HepG2 (cell line): ENCODE measurements around the gene ADIPOR2. TPM values are rescaled to one million over a fixed set of nuclear protein-coding genes. Genes with fewer than 3 reads are reported as not detected.

ENCODE experiments used
- AGO2 ChIP-seq: fragments of 200-400 bp; formaldehyde crosslinking; optimal IDR thresholded peaks from 2 replicates; pipeline ENCODE3; 2017; ENCODE audit warnings: mild to moderate bottlenecking, low read depth, low read length, moderate library complexity
- ATRX ChIP-seq: sonication (generic); formaldehyde crosslinking; IDR thresholded peaks from 2 replicates; pipeline ENCODE4 v1.4.0; 2020; ENCODE audit warnings: missing genetic modification reagents, borderline replicate concordance
- ETV6 ChIP-seq: sonication (generic); formaldehyde crosslinking; conservative IDR thresholded peaks from 2 replicates; pipeline ENCODE4 v1.4.0; 2020; ENCODE audit warnings: missing genetic modification reagents
- FOXK2 ChIP-seq: fragments of 450-650 bp; IDR thresholded peaks from 2 replicates; pipeline ENCODE4 v1.6.1; 2016
- IRX3 ChIP-seq: sonication (generic); formaldehyde crosslinking; IDR thresholded peaks from 2 replicates; pipeline ENCODE4 v1.8.1; 2023; ENCODE audit warnings: mild to moderate bottlenecking, low read depth, missing genetic modification reagents, borderline replicate concordance
- PHF21A ChIP-seq: sonication (generic); formaldehyde crosslinking; IDR thresholded peaks from 2 replicates; pipeline ENCODE4 v1.5.0; 2020; ENCODE audit warnings: mild to moderate bottlenecking, missing genetic modification reagents
- SMARCC2 ChIP-seq: fragments of 450-650 bp; IDR thresholded peaks from 2 replicates; pipeline ENCODE4 v1.6.1; 2017; ENCODE audit warnings: antibody characterized with exemption, mild to moderate bottlenecking
- TCF7 ChIP-seq: sonication (generic); IDR thresholded peaks from 2 replicates; pipeline ENCODE4 v1.6.1; 2016; ENCODE audit warnings: antibody characterized with exemption, low read depth
- ZBTB20 ChIP-seq: sonication (generic); formaldehyde crosslinking; IDR thresholded peaks from 2 replicates; pipeline ENCODE4 v1.8.1; 2023; ENCODE audit warnings: missing genetic modification reagents, low read depth, mild to moderate bottlenecking, borderline replicate concordance
- ZNF101 ChIP-seq: sonication (generic); formaldehyde crosslinking; IDR thresholded peaks from 2 replicates; pipeline ENCODE4 v1.4.0; 2020; ENCODE audit warnings: mild to moderate bottlenecking, low read depth, missing genetic modification reagents, borderline replicate concordance
- ZNF253 ChIP-seq: sonication (generic); formaldehyde crosslinking; IDR thresholded peaks from 2 replicates; pipeline ENCODE4 v1.8.0; 2022; ENCODE audit warnings: mild to moderate bottlenecking, missing genetic modification reagents, borderline replicate concordance
- ZNF3 ChIP-seq: IDR thresholded peaks from 2 replicates; pipeline ENCODE4 v1.7.0; 2017; ENCODE audit warnings: inconsistent platforms
- ZNF33B ChIP-seq: sonication (generic); formaldehyde crosslinking; IDR thresholded peaks from 2 replicates; pipeline ENCODE4 v1.5.1; 2020; ENCODE audit warnings: mild to moderate bottlenecking, missing genetic modification reagents
- ZNF34 ChIP-seq: sonication (generic); formaldehyde crosslinking; IDR thresholded peaks from 2 replicates; pipeline ENCODE4 v1.4.0; 2020; ENCODE audit warnings: mild to moderate bottlenecking, missing genetic modification reagents, borderline replicate concordance
- ZNF557 ChIP-seq: sonication (generic); formaldehyde crosslinking; IDR thresholded peaks from 2 replicates; pipeline ENCODE4 v1.4.0; 2020; ENCODE audit warnings: missing genetic modification reagents
- ZNF605 ChIP-seq: sonication (generic); formaldehyde crosslinking; IDR thresholded peaks from 2 replicates; pipeline ENCODE4 v1.8.0; 2022; ENCODE audit warnings: mild to moderate bottlenecking, missing genetic modification reagents
- ZNF660 ChIP-seq: sonication (generic); formaldehyde crosslinking; IDR thresholded peaks from 2 replicates; pipeline ENCODE4 v1.5.1; 2020; ENCODE audit warnings: mild to moderate bottlenecking, low read depth, missing genetic modification reagents, borderline replicate concordance
- ZSCAN29 ChIP-seq: sonication (generic); formaldehyde crosslinking; conservative IDR thresholded peaks from 2 replicates; pipeline ENCODE4 v1.4.0; 2020; ENCODE audit warnings: mild to moderate bottlenecking, missing genetic modification reagents
- polyA plus RNA-seq, 8 experiments: library from polyadenylated mRNA; depleted of rRNA in 3 of 8; stranded (reverse) in 7 of 8; unstranded in 1 of 8; fragments of >200 nt; fragmentation: Illumina TruSeq in 4 of 8; extraction: Trizol in 4 of 8; gene quantifications; 2 replicates each; pipeline versions ENCODE4 v1.2.1 to v1.2.3, GENCODE V29; 2011 to 2016; ENCODE audit warnings: low read depth in 4 of 8, missing spikeins in 1 of 8, mixed read lengths in 1 of 8; ENCODE audit not compliant: insufficient read depth in 1 of 8
- total RNA-seq, 5 experiments: library from RNA; depleted of rRNA; stranded (reverse); fragments of >200 nt; fragmentation: Illumina TruSeq; extraction: Trizol; gene quantifications; 2 replicates each; pipeline ENCODE4 v1.2.3, GENCODE V29; 2016; ENCODE audit warnings: low read depth in 1 of 5
- TF ChIP-seq, protein P1 (sequence below): sonication (generic); formaldehyde crosslinking; IDR thresholded peaks from 2 replicates; pipeline ENCODE4 v1.5.1; 2020; ENCODE audit warnings: missing genetic modification reagents, mild to moderate bottlenecking, borderline replicate concordance
- TF ChIP-seq, protein P2 (sequence below): sonication (generic); formaldehyde crosslinking; IDR thresholded peaks from 2 replicates; pipeline ENCODE4 v1.4.0; 2020; ENCODE audit warnings: mild to moderate bottlenecking, missing genetic modification reagents
- TF ChIP-seq, protein P3 (sequence below): sonication (generic); formaldehyde crosslinking; IDR thresholded peaks from 2 replicates; pipeline ENCODE4 v1.9.0; 2021; ENCODE audit warnings: missing genetic modification reagents, borderline replicate concordance
- TF ChIP-seq, protein P4 (sequence below): sonication (generic); formaldehyde crosslinking; IDR thresholded peaks from 2 replicates; pipeline ENCODE4 v1.4.0; 2020; ENCODE audit warnings: missing genetic modification reagents

Gene ADIPOR2
- total and polyA plus RNA-seq, 2 of the 13 experiments (the other 11 are each of a cell fraction or from before 2014, with no cell fraction given): 35.2 to 52.2 TPM

DNA sequence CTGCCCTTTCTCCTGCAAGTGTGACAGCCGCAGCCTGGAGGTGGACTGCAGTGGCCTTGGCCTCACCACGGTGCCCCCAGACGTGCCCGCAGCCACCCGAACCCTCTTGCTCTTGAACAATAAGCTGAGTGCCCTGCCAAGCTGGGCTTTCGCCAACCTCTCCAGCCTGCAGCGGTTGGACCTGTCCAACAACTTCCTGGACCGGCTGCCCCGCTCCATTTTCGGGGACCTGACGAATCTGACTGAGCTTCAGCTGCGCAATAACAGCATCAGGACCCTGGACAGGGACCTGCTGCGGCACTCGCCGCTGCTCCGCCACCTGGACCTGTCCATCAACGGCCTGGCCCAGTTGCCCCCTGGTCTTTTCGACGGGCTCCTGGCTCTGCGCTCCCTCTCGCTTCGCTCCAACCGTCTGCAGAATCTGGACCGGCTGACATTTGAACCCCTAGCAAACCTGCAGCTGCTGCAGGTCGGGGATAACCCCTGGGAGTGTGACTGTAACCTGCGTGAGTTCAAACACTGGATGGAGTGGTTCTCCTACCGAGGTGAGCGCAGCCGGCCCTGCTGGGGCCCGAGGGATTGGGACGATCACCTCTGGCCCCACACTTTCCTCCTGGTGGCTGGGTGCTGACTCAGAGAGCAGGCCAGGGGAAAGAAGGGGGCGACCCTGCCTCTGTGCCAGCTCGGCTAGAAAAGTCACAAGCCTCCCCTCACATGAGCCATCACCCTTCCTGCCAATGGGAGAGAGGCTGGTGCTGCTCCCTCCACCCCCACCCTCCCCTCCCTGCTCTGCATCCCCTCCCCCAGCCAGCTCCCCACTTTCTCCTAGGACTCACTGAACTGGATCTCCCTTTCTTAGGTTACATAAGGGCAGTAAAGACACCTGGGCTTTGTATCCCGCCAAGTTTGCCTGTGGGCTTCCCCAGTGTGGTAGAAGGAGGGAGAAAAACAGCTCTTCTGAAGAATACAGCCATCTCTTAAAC is 140.4 kb downstream of the ADIPOR2 start (continued):
- TF ChIP-seq, protein P1, sequence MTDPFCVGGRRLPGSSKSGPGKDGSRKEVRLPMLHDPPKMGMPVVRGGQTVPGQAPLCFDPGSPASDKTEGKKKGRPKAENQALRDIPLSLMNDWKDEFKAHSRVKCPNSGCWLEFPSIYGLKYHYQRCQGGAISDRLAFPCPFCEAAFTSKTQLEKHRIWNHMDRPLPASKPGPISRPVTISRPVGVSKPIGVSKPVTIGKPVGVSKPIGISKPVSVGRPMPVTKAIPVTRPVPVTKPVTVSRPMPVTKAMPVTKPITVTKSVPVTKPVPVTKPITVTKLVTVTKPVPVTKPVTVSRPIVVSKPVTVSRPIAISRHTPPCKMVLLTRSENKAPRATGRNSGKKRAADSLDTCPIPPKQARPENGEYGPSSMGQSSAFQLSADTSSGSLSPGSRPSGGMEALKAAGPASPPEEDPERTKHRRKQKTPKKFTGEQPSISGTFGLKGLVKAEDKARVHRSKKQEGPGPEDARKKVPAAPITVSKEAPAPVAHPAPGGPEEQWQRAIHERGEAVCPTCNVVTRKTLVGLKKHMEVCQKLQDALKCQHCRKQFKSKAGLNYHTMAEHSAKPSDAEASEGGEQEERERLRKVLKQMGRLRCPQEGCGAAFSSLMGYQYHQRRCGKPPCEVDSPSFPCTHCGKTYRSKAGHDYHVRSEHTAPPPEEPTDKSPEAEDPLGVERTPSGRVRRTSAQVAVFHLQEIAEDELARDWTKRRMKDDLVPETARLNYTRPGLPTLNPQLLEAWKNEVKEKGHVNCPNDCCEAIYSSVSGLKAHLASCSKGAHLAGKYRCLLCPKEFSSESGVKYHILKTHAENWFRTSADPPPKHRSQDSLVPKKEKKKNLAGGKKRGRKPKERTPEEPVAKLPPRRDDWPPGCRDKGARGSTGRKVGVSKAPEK (CRISPR knock-in tag): no peak
- TF ChIP-seq SMARCC2: no peak
- TF ChIP-seq, protein P2, sequence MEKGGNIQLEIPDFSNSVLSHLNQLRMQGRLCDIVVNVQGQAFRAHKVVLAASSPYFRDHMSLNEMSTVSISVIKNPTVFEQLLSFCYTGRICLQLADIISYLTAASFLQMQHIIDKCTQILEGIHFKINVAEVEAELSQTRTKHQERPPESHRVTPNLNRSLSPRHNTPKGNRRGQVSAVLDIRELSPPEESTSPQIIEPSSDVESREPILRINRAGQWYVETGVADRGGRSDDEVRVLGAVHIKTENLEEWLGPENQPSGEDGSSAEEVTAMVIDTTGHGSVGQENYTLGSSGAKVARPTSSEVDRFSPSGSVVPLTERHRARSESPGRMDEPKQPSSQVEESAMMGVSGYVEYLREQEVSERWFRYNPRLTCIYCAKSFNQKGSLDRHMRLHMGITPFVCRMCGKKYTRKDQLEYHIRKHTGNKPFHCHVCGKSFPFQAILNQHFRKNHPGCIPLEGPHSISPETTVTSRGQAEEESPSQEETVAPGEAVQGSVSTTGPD (CRISPR knock-in tag): no peak
- TF ChIP-seq ZNF34 (CRISPR knock-in tag): no peak
- TF ChIP-seq, protein P3, sequence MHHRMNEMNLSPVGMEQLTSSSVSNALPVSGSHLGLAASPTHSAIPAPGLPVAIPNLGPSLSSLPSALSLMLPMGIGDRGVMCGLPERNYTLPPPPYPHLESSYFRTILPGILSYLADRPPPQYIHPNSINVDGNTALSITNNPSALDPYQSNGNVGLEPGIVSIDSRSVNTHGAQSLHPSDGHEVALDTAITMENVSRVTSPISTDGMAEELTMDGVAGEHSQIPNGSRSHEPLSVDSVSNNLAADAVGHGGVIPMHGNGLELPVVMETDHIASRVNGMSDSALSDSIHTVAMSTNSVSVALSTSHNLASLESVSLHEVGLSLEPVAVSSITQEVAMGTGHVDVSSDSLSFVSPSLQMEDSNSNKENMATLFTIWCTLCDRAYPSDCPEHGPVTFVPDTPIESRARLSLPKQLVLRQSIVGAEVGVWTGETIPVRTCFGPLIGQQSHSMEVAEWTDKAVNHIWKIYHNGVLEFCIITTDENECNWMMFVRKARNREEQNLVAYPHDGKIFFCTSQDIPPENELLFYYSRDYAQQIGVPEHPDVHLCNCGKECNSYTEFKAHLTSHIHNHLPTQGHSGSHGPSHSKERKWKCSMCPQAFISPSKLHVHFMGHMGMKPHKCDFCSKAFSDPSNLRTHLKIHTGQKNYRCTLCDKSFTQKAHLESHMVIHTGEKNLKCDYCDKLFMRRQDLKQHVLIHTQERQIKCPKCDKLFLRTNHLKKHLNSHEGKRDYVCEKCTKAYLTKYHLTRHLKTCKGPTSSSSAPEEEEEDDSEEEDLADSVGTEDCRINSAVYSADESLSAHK: no peak; the same call in 1 of the 2 replicates
- no peak for TF ChIP-seq ZNF253
- no peak for TF ChIP-seq FOXK2
- peak; percentile 56; the same call in 1 of the 2 replicates for TF ChIP-seq IRX3 (CRISPR knock-in tag)
- peak; percentile 93 for TF ChIP-seq ETV6
- TF ChIP-seq ZNF101 (CRISPR knock-in tag): no peak
- no peak for TF ChIP-seq TCF7
- peak; percentile 36; the same call in 1 of the 2 replicates for TF ChIP-seq PHF21A (CRISPR knock-in tag)
- TF ChIP-seq ZBTB20 (CRISPR knock-in tag): peak; percentile 77; the same call in 1 of the 2 replicates
- TF ChIP-seq ZNF605: peak; percentile 93
- TF ChIP-seq ZNF660 (CRISPR knock-in tag): no peak
- no peak for TF ChIP-seq ZSCAN29 (CRISPR knock-in tag)
- TF ChIP-seq ATRX (CRISPR knock-in tag): no peak
- TF ChIP-seq ZNF33B: no peak
- TF ChIP-seq, protein P4, sequence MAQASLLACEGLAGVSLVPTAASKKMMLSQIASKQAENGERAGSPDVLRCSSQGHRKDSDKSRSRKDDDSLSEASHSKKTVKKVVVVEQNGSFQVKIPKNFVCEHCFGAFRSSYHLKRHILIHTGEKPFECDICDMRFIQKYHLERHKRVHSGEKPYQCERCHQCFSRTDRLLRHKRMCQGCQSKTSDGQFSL (CRISPR knock-in tag): no peak
- TF ChIP-seq AGO2: no peak
- peak; percentile 58; the same call in 1 of the 2 replicates for TF ChIP-seq ZNF3 (CRISPR knock-in tag)
- peak; percentile 86 for TF ChIP-seq ZNF557 (CRISPR knock-in tag)
